ENCODE measurements around the gene FFAR4.

FFAR4 gene

GRCh38 chr10:93550606-93551005, 15.9 kb upstream of the FFAR4 start:
- H3K27ac ChIP-seq (ENCODE audit: low read depth in 2 of 2, low read length in 2 of 2) = peak overlapping the region; percentile 62 to 67
- H3K9ac ChIP-seq (ENCODE audit: low read depth in 1 of 2, low read length in 2 of 2) = no peak overlapping the region
- peaks cover 7 to 31% of the 10 kb centered on the region in 2 donors for H3K4me1 ChIP-seq (ENCODE audit: control insufficient read depth in 2 of 2, insufficient read depth in 2 of 2, low read length in 2 of 2)
- H3K36me3 ChIP-seq (ENCODE audit: control insufficient read depth in 2 of 2, insufficient read depth in 2 of 2, low read length in 2 of 2) = no peaks in the 10 kb centered on the region
- H3K4me3 ChIP-seq (ENCODE audit: low read length in 2 of 2) = no peak overlapping the region
- no peaks in the 10 kb centered on the region for H3K9me3 ChIP-seq (ENCODE audit: control insufficient read depth in 2 of 2, low read length in 2 of 2)
- no peaks in the 10 kb centered on the region for H3K27me3 ChIP-seq (ENCODE audit: control insufficient read depth in 2 of 2, insufficient read depth in 2 of 2, low read length in 2 of 2)

GRCh38 chr10:93552780-93553179, 13.7 kb upstream of the FFAR4 start:
- no peak overlapping the region for H3K9ac ChIP-seq (ENCODE audit: low read depth in 1 of 2, low read length in 2 of 2)
- H3K4me3 ChIP-seq (ENCODE audit: low read length in 2 of 2) = no peak overlapping the region
- H3K27me3 ChIP-seq (ENCODE audit: control insufficient read depth in 2 of 2, insufficient read depth in 2 of 2, low read length in 2 of 2) = no peaks in the 10 kb centered on the region
- H3K9me3 ChIP-seq (ENCODE audit: control insufficient read depth in 2 of 2, low read length in 2 of 2) = no peaks in the 10 kb centered on the region
- H3K36me3 ChIP-seq (ENCODE audit: control insufficient read depth in 2 of 2, insufficient read depth in 2 of 2, low read length in 2 of 2) = no peaks in the 10 kb centered on the region
- H3K4me1 ChIP-seq (ENCODE audit: control insufficient read depth in 2 of 2, insufficient read depth in 2 of 2, low read length in 2 of 2) = peaks cover 7 to 28% of the 10 kb centered on the region in 2 donors
- H3K27ac ChIP-seq (ENCODE audit: low read depth in 2 of 2, low read length in 2 of 2) = no peak overlapping the region

GRCh38 chr10:93553482-93554315, 12.8 kb upstream of the FFAR4 start:
- no peaks in the 10 kb centered on the region for H3K27me3 ChIP-seq (ENCODE audit: control insufficient read depth in 2 of 2, insufficient read depth in 2 of 2, low read length in 2 of 2)
- no peak overlapping the region for H3K4me3 ChIP-seq (ENCODE audit: low read length in 2 of 2)
- H3K4me1 ChIP-seq (ENCODE audit: control insufficient read depth in 2 of 2, insufficient read depth in 2 of 2, low read length in 2 of 2) = peaks cover 7 to 23% of the 10 kb centered on the region in 2 donors
- no peak overlapping the region for H3K9ac ChIP-seq (ENCODE audit: low read depth in 1 of 2, low read length in 2 of 2)
- no peaks in the 10 kb centered on the region for H3K9me3 ChIP-seq (ENCODE audit: control insufficient read depth in 2 of 2, low read length in 2 of 2)
- H3K27ac ChIP-seq (ENCODE audit: low read depth in 2 of 2, low read length in 2 of 2) = peak overlapping the region in 1 of 2 donors; percentile 5
- no peaks in the 10 kb centered on the region for H3K36me3 ChIP-seq (ENCODE audit: control insufficient read depth in 2 of 2, insufficient read depth in 2 of 2, low read length in 2 of 2)

- no peak overlapping the region for H3K9ac ChIP-seq (ENCODE audit: low read depth in 1 of 2, low read length in 2 of 2)
- H3K27ac ChIP-seq (ENCODE audit: low read depth in 2 of 2, low read length in 2 of 2) = peak overlapping the region in 1 of 2 donors; percentile 66
- peaks cover 7 to 23% of the 10 kb centered on the region in 2 donors for H3K4me1 ChIP-seq (ENCODE audit: control insufficient read depth in 2 of 2, insufficient read depth in 2 of 2, low read length in 2 of 2)
Observed at GRCh38 chr10:93554316-93554663, 12.2 kb upstream of the FFAR4 start.

GRCh38 chr10:93554760-93555432, 11.6 kb upstream of the FFAR4 start:
- H3K9ac ChIP-seq (ENCODE audit: low read depth in 1 of 2, low read length in 2 of 2) = peak overlapping the region in 1 of 2 donors; percentile 36
- H3K27me3 ChIP-seq (ENCODE audit: control insufficient read depth in 2 of 2, insufficient read depth in 2 of 2, low read length in 2 of 2) = no peaks in the 10 kb centered on the region
- peaks cover 7 to 23% of the 10 kb centered on the region in 2 donors for H3K4me1 ChIP-seq (ENCODE audit: control insufficient read depth in 2 of 2, insufficient read depth in 2 of 2, low read length in 2 of 2)
- H3K27ac ChIP-seq (ENCODE audit: low read depth in 2 of 2, low read length in 2 of 2) = peak overlapping the region; percentile 28 to 66
- no peaks in the 10 kb centered on the region for H3K36me3 ChIP-seq (ENCODE audit: control insufficient read depth in 2 of 2, insufficient read depth in 2 of 2, low read length in 2 of 2)
- no peaks in the 10 kb centered on the region for H3K9me3 ChIP-seq (ENCODE audit: control insufficient read depth in 2 of 2, low read length in 2 of 2)
- H3K4me3 ChIP-seq (ENCODE audit: low read length in 2 of 2) = peak overlapping the region in 1 of 2 donors; percentile 6

More at GRCh38 chr10:93554316-93554663, 12.2 kb upstream of the FFAR4 start:
- Histone ChIP-seq H3K4me3 (ENCODE audit: low read length in 2 of 2) (no peak overlapping the region), H3K9me3 (ENCODE audit: control insufficient read depth in 2 of 2, low read length in 2 of 2) (no peaks in the 10 kb centered on the region), H3K27me3 (ENCODE audit: control insufficient read depth in 2 of 2, insufficient read depth in 2 of 2, low read length in 2 of 2) (no peaks in the 10 kb centered on the region), H3K36me3 (ENCODE audit: control insufficient read depth in 2 of 2, insufficient read depth in 2 of 2, low read length in 2 of 2) (no peaks in the 10 kb centered on the region)

- Histone ChIP-seq H3K4me1 (ENCODE audit: control insufficient read depth in 2 of 2, insufficient read depth in 2 of 2, low read length in 2 of 2) (peaks cover 0 to 6% of the 10 kb centered on the region in 2 donors), H3K36me3 (ENCODE audit: control insufficient read depth in 2 of 2, insufficient read depth in 2 of 2, low read length in 2 of 2) (no peaks in the 10 kb centered on the region), H3K27me3 (ENCODE audit: control insufficient read depth in 2 of 2, insufficient read depth in 2 of 2, low read length in 2 of 2) (no peaks in the 10 kb centered on the region), H3K27ac (ENCODE audit: low read depth in 2 of 2, low read length in 2 of 2) (no peak overlapping the region), H3K9ac (ENCODE audit: low read depth in 1 of 2, low read length in 2 of 2) (no peak overlapping the region), H3K9me3 (ENCODE audit: control insufficient read depth in 2 of 2, low read length in 2 of 2) (no peaks in the 10 kb centered on the region), H3K4me3 (ENCODE audit: low read length in 2 of 2) (no peak overlapping the region)
Observed at GRCh38 chr10:93559490-93559889, 7.0 kb upstream of the FFAR4 start.

- Histone ChIP-seq H3K36me3 (ENCODE audit: control insufficient read depth in 2 of 2, insufficient read depth in 2 of 2, low read length in 2 of 2) (no peaks in the 10 kb centered on the region), H3K4me3 (ENCODE audit: low read length in 2 of 2) (no peak overlapping the region), H3K27ac (ENCODE audit: low read depth in 2 of 2, low read length in 2 of 2) (no peak overlapping the region), H3K9ac (ENCODE audit: low read depth in 1 of 2, low read length in 2 of 2) (no peak overlapping the region), H3K27me3 (ENCODE audit: control insufficient read depth in 2 of 2, insufficient read depth in 2 of 2, low read length in 2 of 2) (no peaks in the 10 kb centered on the region), H3K4me1 (ENCODE audit: control insufficient read depth in 2 of 2, insufficient read depth in 2 of 2, low read length in 2 of 2) (no peaks in the 10 kb centered on the region), H3K9me3 (ENCODE audit: control insufficient read depth in 2 of 2, low read length in 2 of 2) (no peaks in the 10 kb centered on the region)
Observed at GRCh38 chr10:93560541-93560940, 5.9 kb upstream of the FFAR4 start.

- H3K27me3 ChIP-seq (ENCODE audit: control insufficient read depth in 2 of 2, insufficient read depth in 2 of 2, low read length in 2 of 2) = peaks cover 11 to 16% of the 10 kb centered on the region in 2 donors
- peaks cover 7 to 8% of the 10 kb centered on the region in 2 donors for H3K4me1 ChIP-seq (ENCODE audit: control insufficient read depth in 2 of 2, insufficient read depth in 2 of 2, low read length in 2 of 2)
- H3K9me3 ChIP-seq (ENCODE audit: control insufficient read depth in 2 of 2, low read length in 2 of 2) = no peaks in the 10 kb centered on the region
- no peak overlapping the region for H3K4me3 ChIP-seq (ENCODE audit: low read length in 2 of 2)
- H3K27ac ChIP-seq (ENCODE audit: low read depth in 2 of 2, low read length in 2 of 2) = no peak overlapping the region
- H3K36me3 ChIP-seq (ENCODE audit: control insufficient read depth in 2 of 2, insufficient read depth in 2 of 2, low read length in 2 of 2) = no peaks in the 10 kb centered on the region
- no peak overlapping the region for H3K9ac ChIP-seq (ENCODE audit: low read depth in 1 of 2, low read length in 2 of 2)
Observed at GRCh38 chr10:93565446-93565845, 1.0 kb upstream of the FFAR4 start.

GRCh38 chr10:93567277-93568104, 1.0 kb downstream of the FFAR4 start:
- Histone ChIP-seq H3K4me1 (ENCODE audit: control insufficient read depth in 2 of 2, insufficient read depth in 2 of 2, low read length in 2 of 2) (peaks cover 7 to 14% of the 10 kb centered on the region in 2 donors), H3K36me3 (ENCODE audit: control insufficient read depth in 2 of 2, insufficient read depth in 2 of 2, low read length in 2 of 2) (no peaks in the 10 kb centered on the region), H3K9ac (ENCODE audit: low read depth in 1 of 2, low read length in 2 of 2) (peak overlapping the region in 1 of 2 donors; percentile 57), H3K27ac (ENCODE audit: low read depth in 2 of 2, low read length in 2 of 2) (peak overlapping the region; percentile 26 to 43), H3K9me3 (ENCODE audit: control insufficient read depth in 2 of 2, low read length in 2 of 2) (no peaks in the 10 kb centered on the region), H3K4me3 (ENCODE audit: low read length in 2 of 2) (peak overlapping the region; percentile 62 to 74), H3K27me3 (ENCODE audit: control insufficient read depth in 2 of 2, insufficient read depth in 2 of 2, low read length in 2 of 2) (peaks cover 12 to 16% of the 10 kb centered on the region in 2 donors)

GRCh38 chr10:93568105-93568390, 1.6 kb downstream of the FFAR4 start:
- peak overlapping the region in 1 of 2 donors; percentile 26 for H3K27ac ChIP-seq (ENCODE audit: low read depth in 2 of 2, low read length in 2 of 2)
- H3K4me3 ChIP-seq (ENCODE audit: low read length in 2 of 2) = peak overlapping the region; percentile 62 to 74
- H3K9me3 ChIP-seq (ENCODE audit: control insufficient read depth in 2 of 2, low read length in 2 of 2) = no peaks in the 10 kb centered on the region
- H3K27me3 ChIP-seq (ENCODE audit: control insufficient read depth in 2 of 2, insufficient read depth in 2 of 2, low read length in 2 of 2) = peaks cover 13 to 16% of the 10 kb centered on the region in 2 donors
- H3K4me1 ChIP-seq (ENCODE audit: control insufficient read depth in 2 of 2, insufficient read depth in 2 of 2, low read length in 2 of 2) = peaks cover 8 to 19% of the 10 kb centered on the region in 2 donors
- no peaks in the 10 kb centered on the region for H3K36me3 ChIP-seq (ENCODE audit: control insufficient read depth in 2 of 2, insufficient read depth in 2 of 2, low read length in 2 of 2)
- H3K9ac ChIP-seq (ENCODE audit: low read depth in 1 of 2, low read length in 2 of 2) = peak overlapping the region in 1 of 2 donors; percentile 30
